ENCODE results near the gene TMEFF1.
"Not testable (repeated sequence)": the region's sequence is repeated elsewhere in the genome, so short reads cannot be mapped to it uniquely, and the experiment has no call there.

TMEFF1 gene

GRCh38 chr9:100477241-100477640 lies 4.3 kb downstream of the TMEFF1 start:
- DNase-seq, result no peak
- in situ Hi-C loops (cut with HindIII; ENCODE audit: low pct_ligation_motif_present, low pct_unique_long_range_greater_than_20kb, low sequenced_read_pairs), result no loop called here

- no peak for DNase-seq
- in situ Hi-C loops (cut with HindIII; ENCODE audit: low pct_ligation_motif_present, low pct_unique_long_range_greater_than_20kb, low sequenced_read_pairs), result no loop called here
Observed at GRCh38 chr9:100478192-100478591, 5.2 kb downstream of the TMEFF1 start.

GRCh38 chr9:100479820-100480219 lies 6.9 kb downstream of the TMEFF1 start:
- no peak for DNase-seq
- in situ Hi-C loops (cut with HindIII; ENCODE audit: low pct_ligation_motif_present, low pct_unique_long_range_greater_than_20kb, low sequenced_read_pairs), result no loop called here

GRCh38 chr9:100485196-100485595 lies 12.2 kb downstream of the TMEFF1 start:
- in situ Hi-C loops (cut with HindIII; ENCODE audit: low pct_ligation_motif_present, low pct_unique_long_range_greater_than_20kb, low sequenced_read_pairs), result no loop called here
- no peak for DNase-seq

GRCh38 chr9:100486479-100487176 lies 13.7 kb downstream of the TMEFF1 start:
- DNase-seq, result no peak
- in situ Hi-C loops (cut with HindIII; ENCODE audit: low pct_ligation_motif_present, low pct_unique_long_range_greater_than_20kb, low sequenced_read_pairs), result no loop called here

- no peak for DNase-seq
- in situ Hi-C loops (cut with HindIII; ENCODE audit: low pct_ligation_motif_present, low pct_unique_long_range_greater_than_20kb, low sequenced_read_pairs), result no loop called here
Observed at GRCh38 chr9:100488177-100488576, 15.2 kb downstream of the TMEFF1 start.

GRCh38 chr9:100489836-100490235 lies 16.9 kb downstream of the TMEFF1 start:
- DNase-seq, result no peak
- in situ Hi-C loops (cut with HindIII; ENCODE audit: low pct_ligation_motif_present, low pct_unique_long_range_greater_than_20kb, low sequenced_read_pairs), result no loop called here

- in situ Hi-C loops (cut with HindIII; ENCODE audit: low pct_ligation_motif_present, low pct_unique_long_range_greater_than_20kb, low sequenced_read_pairs), result no loop called here
- DNase-seq, result peak; percentile 10
Observed at GRCh38 chr9:100492952-100493351, 20.0 kb downstream of the TMEFF1 start.

GRCh38 chr9:100498592-100498991 lies 25.6 kb downstream of the TMEFF1 start:
- no peak for DNase-seq
- in situ Hi-C loops (cut with HindIII; ENCODE audit: low pct_ligation_motif_present, low pct_unique_long_range_greater_than_20kb, low sequenced_read_pairs), result no loop called here

- in situ Hi-C loops (cut with HindIII; ENCODE audit: low pct_ligation_motif_present, low pct_unique_long_range_greater_than_20kb, low sequenced_read_pairs), result no loop called here
- no peak for DNase-seq
Observed at GRCh38 chr9:100499460-100499859, 26.5 kb downstream of the TMEFF1 start.

GRCh38 chr9:100499866-100500265 lies 26.9 kb downstream of the TMEFF1 start:
- DNase-seq, result no peak
- in situ Hi-C loops (cut with HindIII; ENCODE audit: low pct_ligation_motif_present, low pct_unique_long_range_greater_than_20kb, low sequenced_read_pairs), result no loop called here

GRCh38 chr9:100505564-100506159 lies 32.7 kb downstream of the TMEFF1 start:
- in situ Hi-C loops (cut with HindIII; ENCODE audit: low pct_ligation_motif_present, low pct_unique_long_range_greater_than_20kb, low sequenced_read_pairs), result no loop called here

GRCh38 chr9:100507350-100507749 lies 34.4 kb downstream of the TMEFF1 start:
- DNase-seq; in situ Hi-C loops (cut with HindIII; ENCODE audit: low pct_ligation_motif_present, low pct_unique_long_range_greater_than_20kb, low sequenced_read_pairs): not testable (repeated sequence)

More at GRCh38 chr9:100505564-100506159, 32.7 kb downstream of the TMEFF1 start:
- peak; percentile 69 for DNase-seq

GRCh38 chr9:100511205-100511604 lies 38.3 kb downstream of the TMEFF1 start:
- in situ Hi-C loops (cut with HindIII; ENCODE audit: low pct_ligation_motif_present, low pct_unique_long_range_greater_than_20kb, low sequenced_read_pairs), result no loop called here
- DNase-seq, result no peak

- in situ Hi-C loops (cut with HindIII; ENCODE audit: low pct_ligation_motif_present, low pct_unique_long_range_greater_than_20kb, low sequenced_read_pairs), result no loop called here
- DNase-seq, result peak; percentile 4
Observed at GRCh38 chr9:100515578-100516494, 42.9 kb downstream of the TMEFF1 start.

- no peak for DNase-seq
- in situ Hi-C loops (cut with HindIII; ENCODE audit: low pct_ligation_motif_present, low pct_unique_long_range_greater_than_20kb, low sequenced_read_pairs), result no loop called here
Observed at GRCh38 chr9:100521282-100521681, 48.3 kb downstream of the TMEFF1 start.

- DNase-seq, result no peak
- in situ Hi-C loops (cut with HindIII; ENCODE audit: low pct_ligation_motif_present, low pct_unique_long_range_greater_than_20kb, low sequenced_read_pairs), result no loop called here
Observed at GRCh38 chr9:100525563-100525962, 52.6 kb downstream of the TMEFF1 start.

- in situ Hi-C loops (cut with HindIII; ENCODE audit: low pct_ligation_motif_present, low pct_unique_long_range_greater_than_20kb, low sequenced_read_pairs); DNase-seq: not testable (repeated sequence)
Observed at GRCh38 chr9:100527180-100527794, 54.3 kb downstream of the TMEFF1 start.

GRCh38 chr9:100534401-100534800 lies 61.5 kb downstream of the TMEFF1 start:
- in situ Hi-C loops (cut with HindIII; ENCODE audit: low pct_ligation_motif_present, low pct_unique_long_range_greater_than_20kb, low sequenced_read_pairs), result no loop called here
- no peak for DNase-seq

All from ACHN (cell line).